B cell (primary cell): Measurements from ENCODE around the gene RHBDF1. TPM values are rescaled to one million over a fixed set of nuclear protein-coding genes. Genes with fewer than 3 reads are reported as not detected.

Experiments used
- ATAC-seq: fragments of 200-7000 bp; cut with Tn5 transposase; one replicate; pipeline ENCODE4 v1.10.0; 2021; ENCODE audit warnings: low read depth, mild to moderate bottlenecking, moderate number of reproducible peaks, moderate library complexity
- CTCF ChIA-PET: fragments of 350-600 bp; sonication (Branson Sonifier 250); formaldehyde crosslinking; loops from one replicate; lab custom pipeline; 2021; ENCODE audit warnings: antibody characterized with exemption, inconsistent platforms; lab: Charles Lee
- POLR2A ChIA-PET: fragments of 350-600 bp; sonication (Branson Sonifier 250); formaldehyde crosslinking; loops from one replicate; lab custom pipeline; 2021; ENCODE audit warnings: antibody characterized with exemption; lab: Charles Lee
- DNase-seq: peaks from one replicate; pipeline ENCODE4 v3.0.0; 2013
- H2AFZ ChIP-seq: 2 replicates; pipeline ENCODE4 v1.6.1; 2012; ENCODE audit warnings: mild to moderate bottlenecking, low read depth, low read length; ENCODE audit not compliant: insufficient read depth, poor library complexity, severe bottlenecking
- H3K27ac ChIP-seq, 2 donors: 1 replicate in 1 of 2; 2 replicates in 1 of 2; pipeline ENCODE4 v1.5.1; 2012 to 2013; ENCODE audit warnings: low read length in 2 of 2, mild to moderate bottlenecking in 2 of 2, moderate library complexity in 1 of 2
- H3K27me3 ChIP-seq, 4 experiments: fragments of 200-600 bp in 1 of 4; sonication (generic) in 1 of 4; replicated peaks in 1 of 4; 1 replicate in 2 of 4; 2 replicates in 2 of 4; pipeline versions ENCODE4 v1.6.1 to v1.7.0; 2013 to 2016; ENCODE audit warnings: low read length in 3 of 4, mild to moderate bottlenecking in 2 of 4, mixed read lengths in 1 of 4, moderate library complexity in 1 of 4; ENCODE audit not compliant: insufficient read depth in 4 of 4, control insufficient read depth in 3 of 4; ENCODE audit errors: control extremely low read depth in 1 of 4
- H3K36me3 ChIP-seq, 2 experiments: replicated peaks in 1 of 2; 1 replicate in 1 of 2; 2 replicates in 1 of 2; pipeline versions ENCODE4 v1.6.1 to v1.7.1; 2013; ENCODE audit warnings: low read length in 1 of 2; ENCODE audit not compliant: insufficient read depth in 2 of 2, control insufficient read depth in 1 of 2; ENCODE audit errors: control extremely low read depth in 1 of 2, extremely low read depth in 1 of 2
- H3K4me1 ChIP-seq, 2 donors: fragments of 200-600 bp in 1 of 2; sonication (generic) in 1 of 2; 1 replicate in 1 of 2; 2 replicates in 1 of 2; pipeline versions ENCODE4 v1.5.1 to v1.6.1; 2013 to 2017; ENCODE audit warnings: low read length in 2 of 2; ENCODE audit not compliant: control insufficient read depth in 2 of 2, insufficient read depth in 2 of 2
- H3K4me2 ChIP-seq: replicated peaks from 2 replicates; pipeline ENCODE3; 2012; ENCODE audit warnings: mild to moderate bottlenecking, low read depth, low read length; ENCODE audit not compliant: poor library complexity, severe bottlenecking
- H3K4me3 ChIP-seq, 5 experiments: fragments of 200-600 bp in 1 of 5; sonication (generic) in 1 of 5; 1 replicate in 3 of 5; 2 replicates in 2 of 5; pipeline versions ENCODE4 v1.5.1 to v1.7.0; 2011 to 2016; ENCODE audit warnings: low read length in 4 of 5, mild to moderate bottlenecking in 4 of 5, low read depth in 2 of 5, control low read depth in 1 of 5, moderate library complexity in 1 of 5; ENCODE audit not compliant: insufficient read depth in 1 of 5; ENCODE audit errors: control extremely low read depth in 1 of 5, extremely low read depth in 1 of 5
- H3K79me2 ChIP-seq: fragments of 200-600 bp; sonication (generic); one replicate; pipeline ENCODE4 v1.6.0; 2016; ENCODE audit warnings: low read length; ENCODE audit not compliant: control insufficient read depth, insufficient read depth
- H3K9ac ChIP-seq: fragments of 200-600 bp; sonication (generic); 2 replicates; pipeline ENCODE4 v1.6.1; 2017; ENCODE audit warnings: mild to moderate bottlenecking, low read length, moderate library complexity
- H3K9me3 ChIP-seq, 3 donors: one replicate each; pipeline versions ENCODE4 v1.6.1 to v1.7.1; 2013; ENCODE audit warnings: low read length in 2 of 3; ENCODE audit not compliant: control insufficient read depth in 2 of 3, insufficient read depth in 1 of 3; ENCODE audit errors: control extremely low read depth in 1 of 3
- H4K20me1 ChIP-seq: 2 replicates; pipeline ENCODE4 v1.6.0; 2012; ENCODE audit warnings: mild to moderate bottlenecking, low read length; ENCODE audit not compliant: insufficient read depth, control insufficient read depth, poor library complexity, severe bottlenecking
- H3K27ac Mint-ChIP-seq: one replicate; pipeline ENCODE4 v1.8.0; 2021; ENCODE audit warnings: mixed read lengths
- H3K27me3 Mint-ChIP-seq: one replicate; pipeline ENCODE4 v1.8.0; 2021; ENCODE audit warnings: mixed read lengths
- H3K4me1 Mint-ChIP-seq: one replicate; pipeline ENCODE4 v1.8.0; 2021; ENCODE audit warnings: mixed read lengths
- H3K4me3 Mint-ChIP-seq: one replicate; pipeline ENCODE4 v1.8.0; 2021; ENCODE audit warnings: mixed read lengths
- H3K9me3 Mint-ChIP-seq: one replicate; pipeline ENCODE4 v1.8.0; 2022; ENCODE audit warnings: mixed read lengths; ENCODE audit not compliant: insufficient read depth
- CTCF ChIP-seq: fragments of 200-600 bp; IDR thresholded peaks from one replicate; pipeline ENCODE4 v1.8.0; 2022; ENCODE audit warnings: antibody characterized with exemption, mild to moderate bottlenecking
- EZH2 ChIP-seq: IDR thresholded peaks from 2 replicates; pipeline ENCODE4 v1.6.1; 2012; ENCODE audit warnings: borderline replicate concordance, low read depth, mild to moderate bottlenecking, moderate library complexity, low read length; ENCODE audit not compliant: insufficient read depth, poor library complexity, severe bottlenecking
- WGBS: methylation state at CpG from one replicate; pipeline ENCODE4 v1.1.5; 2013; ENCODE audit warnings: missing lambda C conversion rate; ENCODE audit not compliant: insufficient coverage; 5-methylcytosine and 5-hydroxymethylcytosine counted together
- intact Hi-C: fragments of 100-400 bp; cut with micrococcal nuclease; formaldehyde crosslinking; loops from one replicate; pipeline ENCODE4 v1.10.0; 2022
- polyA minus RNA-seq: library from RNA; depleted of rRNA, polyadenylated mRNA; stranded (reverse); fragments of >200 nt; gene quantifications from 2 replicates; pipeline ENCODE4 v1.2.3, GENCODE V29; 2012
- polyA plus RNA-seq: library from polyadenylated mRNA; depleted of rRNA; stranded (reverse); fragments of >200 nt; gene quantifications from 2 replicates; pipeline ENCODE4 v1.2.3, GENCODE V29; 2012
- total RNA-seq, 2 donors: library from RNA; stranded (reverse); fragments of 120-200 nt in 1 of 2; gene quantifications; 1 replicate in 1 of 2; 2 replicates in 1 of 2; pipeline versions ENCODE4 v1.2.3 to v1.2.4, GENCODE V29; 2013 to 2022

The RHBDF1 gene
- total RNA-seq: 0.76 and 0.78 TPM in 2 replicates
- total RNA-seq (2013): 0.49 TPM
- polyA plus RNA-seq: 0.42 and 1.3 TPM in 2 replicates
- 1.3 and 2.6 TPM in 2 replicates for polyA minus RNA-seq

GRCh38 chr16:72561-73548 is at the start of gene RHBDF1:
Gene RHBDF1, minus strand, starts transcription at chr16:72631. Its CDS starts 7,616 bp downstream, at chr16:65015.
- peak within 1 kb of the TSS; percentile 67 for H3K4me2 ChIP-seq
- intact Hi-C loops: no loop called here
- CTCF ChIA-PET: interaction anchor here (1.2 to 14.6 kb wide), 4 partner anchors 7 to 34 kb away, joined by 4 to 401 read pairs (median 14); no protein-coding TSS in a partner anchor
- no peaks in the 10 kb centered on the region for H4K20me1 ChIP-seq
- H3K4me3 ChIP-seq: peak within 1 kb of the TSS in 1 of 5 experiments; percentile 29
- WGBS: 21% methylated on average over 59 of the region's 62 CpGs
- H3K27ac ChIP-seq: no peak within 1 kb of the TSS
- no peaks in the 10 kb centered on the region for H3K9me3 ChIP-seq
- no peak for TF ChIP-seq EZH2
- no peak for TF ChIP-seq CTCF
- peaks cover 11% of the 10 kb centered on the region for H3K79me2 ChIP-seq
- POLR2A ChIA-PET: interaction anchor here (1.2 kb wide), 2 partner anchors 12 to 24 kb away, joined by 3 read pairs; no protein-coding TSS in a partner anchor
- Mint-ChIP-seq H3K27ac (peak within 1 kb of the TSS; percentile 1), H3K4me1 (peaks cover 18% of the 10 kb centered on the region), H3K4me3 (peak within 1 kb of the TSS; percentile 75), H3K27me3 (peaks cover 23% of the 10 kb centered on the region), H3K9me3 (no peaks in the 10 kb centered on the region)
- peak within 1 kb of the TSS; percentile 35 for H3K9ac ChIP-seq
- H2AFZ ChIP-seq: no peak within 1 kb of the TSS
- H3K27me3 ChIP-seq: peaks cover 0 to 42% (median 19%) of the 10 kb centered on the region in 4 experiments
- peak; percentile 37 for ATAC-seq
- peak; percentile 32 for DNase-seq
- no peaks in the 10 kb centered on the region for H3K36me3 ChIP-seq
- H3K4me1 ChIP-seq: peaks cover 27 to 28% of the 10 kb centered on the region in 2 donors
